ENCODE data around the gene ODAD2.
A peak's percentile ranks its signal among the peaks of the same experiment; 100 is the strongest.

Gene ODAD2

DNA sequence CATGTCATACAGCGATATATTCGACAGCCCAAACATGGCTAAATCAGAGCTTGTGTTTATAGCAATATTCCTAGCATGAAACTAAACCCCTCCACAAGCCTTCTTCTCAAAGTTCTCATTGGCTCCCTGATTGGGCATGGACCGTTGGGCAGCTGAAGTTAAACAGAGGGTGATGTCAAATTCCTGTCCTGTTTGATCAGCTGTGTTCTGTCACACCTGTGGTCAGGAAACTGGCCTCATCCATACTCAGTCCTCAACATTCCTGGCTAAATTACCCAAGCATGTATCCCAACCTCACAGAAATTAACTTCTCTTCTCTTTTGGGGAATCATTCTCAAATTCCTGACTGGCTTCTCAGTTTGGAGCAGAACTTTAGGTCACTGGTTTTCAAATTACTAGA is 107.9 kb downstream of the ODAD2 start:
- no peak for TF ChIP-seq CTCF (conservative IDR thresholded peaks at IDR 0.05; ENCODE audit: low read length)
- DNase-seq (ENCODE audit: low read depth) = no peak
- H3K4me3 ChIP-seq (ENCODE audit: low read length) = no peak overlapping the region

GRCh38 chr10:27889518-27889917 is 109.4 kb downstream of the ODAD2 start:
- no peak for DNase-seq (ENCODE audit: low read depth)
- no peak overlapping the region for H3K4me3 ChIP-seq (ENCODE audit: low read length)
- TF ChIP-seq CTCF (conservative IDR thresholded peaks at IDR 0.05; ENCODE audit: low read length) = no peak

- no peak overlapping the region for H3K4me3 ChIP-seq (ENCODE audit: low read length)
- TF ChIP-seq CTCF (conservative IDR thresholded peaks at IDR 0.05; ENCODE audit: low read length) = no peak
- no peak for DNase-seq (ENCODE audit: low read depth)
Observed at GRCh38 chr10:27884185-27884641, 114.7 kb downstream of the ODAD2 start.

DNA sequence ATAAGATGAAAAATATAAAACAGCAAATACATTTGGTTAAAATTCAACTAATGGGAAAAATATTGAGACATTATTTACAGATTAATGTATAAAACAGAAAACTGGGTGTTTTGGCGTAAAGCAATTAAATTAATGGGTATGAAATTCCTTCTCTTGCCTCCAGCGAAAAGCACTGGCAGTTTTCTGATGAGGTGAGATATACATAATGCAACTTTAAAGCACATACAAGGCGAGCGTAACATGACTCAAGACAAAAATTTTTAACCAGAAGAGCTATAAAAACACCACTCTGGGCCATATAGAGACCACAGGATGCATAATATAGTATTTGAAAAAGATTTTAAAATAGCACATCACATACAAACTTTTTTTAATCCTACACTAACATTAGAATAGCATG is 120.6 kb downstream of the ODAD2 start:
- no peak for DNase-seq (ENCODE audit: low read depth)
- no peak for TF ChIP-seq CTCF (conservative IDR thresholded peaks at IDR 0.05; ENCODE audit: low read length)

GRCh38 chr10:27865221-27865635 is 133.7 kb downstream of the ODAD2 start:
- peak; percentile 32 for TF ChIP-seq CTCF (conservative IDR thresholded peaks at IDR 0.05; ENCODE audit: low read length)
- peak; percentile 44 for DNase-seq (ENCODE audit: low read depth)

More for the DNA sequence above, 120.6 kb downstream of the ODAD2 start:
- H3K4me3 ChIP-seq (ENCODE audit: low read length) = no peak overlapping the region

DNA sequence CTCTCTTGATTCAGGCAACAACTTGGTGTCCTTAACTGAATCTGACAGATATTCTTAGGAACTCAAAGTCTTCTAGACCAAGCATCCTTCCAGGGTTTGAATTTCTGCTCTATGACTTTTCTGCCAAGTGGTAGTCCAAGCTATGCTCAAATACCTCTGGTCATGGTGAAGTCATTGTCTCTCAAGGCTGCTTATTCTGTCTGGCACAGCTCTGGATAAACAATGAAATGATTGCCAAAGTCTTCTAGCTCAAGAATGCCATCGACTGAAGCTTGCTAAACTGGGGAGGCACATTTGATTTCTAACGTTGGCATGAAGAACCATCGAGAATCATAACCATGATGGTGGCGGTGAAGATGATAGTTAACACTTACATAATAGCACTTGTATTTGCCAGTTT is 137.1 kb downstream of the ODAD2 start:
- TF ChIP-seq CTCF (conservative IDR thresholded peaks at IDR 0.05; ENCODE audit: low read length) = no peak
- no peak overlapping the region for H3K4me3 ChIP-seq (ENCODE audit: low read length)
- peak; percentile 17 for DNase-seq (ENCODE audit: low read depth)

More at GRCh38 chr10:27865221-27865635, 133.7 kb downstream of the ODAD2 start:
- H3K4me3 ChIP-seq (ENCODE audit: low read length) = no peak overlapping the region

DNA sequence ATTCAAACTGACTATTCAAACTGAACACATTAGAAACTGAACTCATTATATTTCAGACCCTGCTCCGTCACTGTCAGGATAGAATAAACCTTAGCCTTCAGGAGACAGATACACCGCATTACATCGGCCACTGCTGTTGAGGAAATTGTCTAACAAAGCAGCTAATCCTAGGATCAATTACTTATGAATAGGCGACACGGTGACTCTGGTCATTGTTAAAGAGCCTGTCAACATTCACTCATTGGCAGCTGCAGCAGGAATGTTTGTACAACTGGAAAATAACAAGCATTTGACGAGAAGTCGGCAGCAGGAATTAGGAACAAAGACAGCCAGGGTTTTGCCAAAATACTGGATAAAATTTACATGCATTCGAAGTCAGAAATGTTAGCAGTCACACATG is 141.3 kb downstream of the ODAD2 start:
- DNase-seq (ENCODE audit: low read depth) = no peak
- no peak for TF ChIP-seq CTCF (conservative IDR thresholded peaks at IDR 0.05; ENCODE audit: low read length)

More for the DNA sequence above, 141.3 kb downstream of the ODAD2 start:
- no peak overlapping the region for H3K4me3 ChIP-seq (ENCODE audit: low read length)
